Neuron (in vitro differentiated cells): Measurements from ENCODE around the gene SCNN1G.

ENCODE experiments used
- H2AFZ ChIP-seq: one replicate; pipeline ENCODE4 v1.6.1; 2013; ENCODE audit warnings: low read depth, mild to moderate bottlenecking, inconsistent platforms, low read length, moderate library complexity
- H3K27me3 ChIP-seq: one replicate; pipeline ENCODE4 v1.6.1; 2013; ENCODE audit warnings: low read length; ENCODE audit not compliant: insufficient read depth
- H3K36me3 ChIP-seq: one replicate; pipeline ENCODE4 v1.6.1; 2013; ENCODE audit warnings: low read length; ENCODE audit not compliant: insufficient read depth
- H3K4me1 ChIP-seq: one replicate; pipeline ENCODE4 v1.6.1; 2013; ENCODE audit warnings: low read length; ENCODE audit not compliant: insufficient read depth
- H3K4me3 ChIP-seq: 2 replicates; pipeline ENCODE4 v1.5.1; 2013; ENCODE audit warnings: mild to moderate bottlenecking, low read length, moderate library complexity
- H3K9me3 ChIP-seq: one replicate; pipeline ENCODE4 v1.6.1; 2013; ENCODE audit warnings: low read length

Gene SCNN1G

DNA sequence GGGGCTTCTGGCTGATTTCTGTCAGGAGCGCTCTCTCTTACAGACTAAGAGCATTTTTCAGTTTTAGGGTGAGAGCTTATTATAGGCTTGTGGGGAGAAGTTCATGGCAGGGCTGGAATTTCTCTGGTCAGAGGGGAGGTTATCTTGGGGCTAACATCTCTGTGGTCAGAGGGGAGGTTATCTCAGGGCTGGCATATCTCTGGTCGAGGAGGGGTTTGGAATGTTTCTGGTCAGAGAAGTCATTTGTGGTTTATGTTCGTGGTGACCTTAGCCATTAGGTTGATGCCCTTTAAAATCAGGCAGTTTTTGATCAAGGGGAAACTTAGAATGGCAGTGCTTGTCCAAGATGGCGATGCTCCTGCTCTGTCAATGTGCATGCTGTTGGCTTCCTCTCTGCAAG lies 22.5 kb upstream of the SCNN1G start:
- Histone ChIP-seq H2AFZ (no peak overlapping the region), H3K9me3 (peaks cover 3% of the 10 kb centered on the region), H3K36me3 (no peaks in the 10 kb centered on the region), H3K4me1 (no peaks in the 10 kb centered on the region), H3K27me3 (peaks cover 14% of the 10 kb centered on the region), H3K4me3 (no peak overlapping the region)

DNA sequence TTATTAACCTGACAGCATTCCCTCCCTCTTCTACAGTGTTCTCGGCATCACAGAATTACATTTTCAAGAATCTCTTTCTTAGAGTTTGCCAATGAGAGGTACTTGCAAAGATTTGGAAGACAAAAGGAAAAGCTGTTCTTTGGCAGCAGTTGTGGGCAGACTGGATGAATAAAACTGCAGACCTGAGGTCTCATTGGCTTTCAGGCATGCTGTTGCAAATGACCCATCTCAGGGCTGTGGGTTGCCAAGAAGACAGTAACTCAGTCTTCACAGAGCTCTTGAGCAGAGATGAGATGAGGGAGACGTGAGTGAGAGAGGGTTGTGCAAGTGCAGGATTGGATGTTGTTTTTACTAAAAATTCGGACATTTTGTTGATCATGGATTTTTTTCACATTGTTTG lies 22.0 kb upstream of the SCNN1G start:
- Histone ChIP-seq H2AFZ (no peak overlapping the region), H3K4me1 (no peaks in the 10 kb centered on the region), H3K36me3 (no peaks in the 10 kb centered on the region), H3K4me3 (no peak overlapping the region), H3K9me3 (peaks cover 3% of the 10 kb centered on the region), H3K27me3 (peaks cover 14% of the 10 kb centered on the region)

DNA sequence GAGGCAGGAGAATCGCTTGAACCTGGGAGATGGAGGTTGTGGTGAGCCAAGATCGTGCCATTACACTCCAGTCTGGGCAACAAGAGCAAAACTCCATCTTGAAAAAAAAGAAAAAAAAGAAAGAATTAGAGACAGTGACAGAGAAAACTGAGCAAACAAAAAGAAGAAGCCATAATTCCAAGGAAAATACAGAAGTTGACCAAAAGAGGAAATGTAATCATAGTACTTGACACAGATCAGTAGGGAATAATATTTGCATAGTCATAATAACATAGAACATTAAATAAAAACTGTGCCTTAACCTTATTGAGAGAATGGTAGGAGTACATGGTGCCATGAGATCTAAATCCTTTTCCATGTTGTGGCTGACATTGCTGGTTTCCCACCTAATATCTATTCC lies 18.6 kb upstream of the SCNN1G start:
- peaks cover 3% of the 10 kb centered on the region for H3K9me3 ChIP-seq
- H2AFZ ChIP-seq, result no peak overlapping the region
- no peak overlapping the region for H3K4me3 ChIP-seq
- H3K4me1 ChIP-seq, result no peaks in the 10 kb centered on the region
- peaks cover 3% of the 10 kb centered on the region for H3K27me3 ChIP-seq
- H3K36me3 ChIP-seq, result no peaks in the 10 kb centered on the region

DNA sequence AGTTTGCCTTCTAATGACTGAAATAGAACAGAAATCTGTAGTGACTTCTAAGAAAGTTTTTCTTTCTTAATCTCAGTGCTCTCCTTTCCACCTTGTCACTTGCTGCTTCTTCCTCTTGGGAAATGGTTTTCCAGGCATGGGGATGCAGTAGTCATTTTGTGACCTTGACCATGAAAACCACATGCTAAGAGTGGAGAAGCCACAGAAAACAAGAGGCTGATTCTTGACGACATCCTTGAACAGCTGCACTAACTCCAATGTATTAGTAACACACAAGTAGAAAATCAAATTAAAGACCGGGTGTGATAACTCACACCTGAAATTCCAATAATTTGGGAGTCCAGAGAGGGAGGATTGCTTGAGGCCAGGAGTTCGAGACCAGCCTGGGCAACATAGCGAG lies 17.8 kb upstream of the SCNN1G start:
- no peak overlapping the region for H2AFZ ChIP-seq
- no peaks in the 10 kb centered on the region for H3K36me3 ChIP-seq

DNA sequence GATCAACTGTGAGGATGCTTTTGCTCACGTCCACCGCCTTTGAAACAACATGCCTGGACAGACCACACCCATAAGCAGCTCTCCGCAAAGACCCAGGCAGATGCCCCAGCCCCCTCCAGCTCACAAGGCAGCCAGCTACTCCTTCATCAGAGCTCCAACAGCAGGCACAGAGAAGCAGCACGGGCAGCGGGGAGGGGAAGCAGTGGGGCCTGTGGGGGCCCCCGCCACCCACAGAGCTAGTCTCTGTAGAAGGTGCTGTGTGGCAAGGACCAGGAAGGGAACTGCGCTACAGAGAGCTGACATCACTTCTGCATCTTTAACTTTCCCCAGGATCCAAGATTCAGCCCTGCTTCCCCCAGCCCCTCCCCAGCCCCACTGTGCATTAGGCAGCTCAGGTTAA lies 10.0 kb upstream of the SCNN1G start:
- Histone ChIP-seq H3K27me3 (peaks cover 4% of the 10 kb centered on the region), H2AFZ (no peak overlapping the region), H3K4me1 (no peaks in the 10 kb centered on the region), H3K36me3 (no peaks in the 10 kb centered on the region), H3K4me3 (no peak overlapping the region), H3K9me3 (no peaks in the 10 kb centered on the region)

More for the DNA sequence above, 17.8 kb upstream of the SCNN1G start:
- Histone ChIP-seq H3K9me3 (no peaks in the 10 kb centered on the region), H3K27me3 (no peaks in the 10 kb centered on the region), H3K4me1 (no peaks in the 10 kb centered on the region), H3K4me3 (no peak overlapping the region)

DNA sequence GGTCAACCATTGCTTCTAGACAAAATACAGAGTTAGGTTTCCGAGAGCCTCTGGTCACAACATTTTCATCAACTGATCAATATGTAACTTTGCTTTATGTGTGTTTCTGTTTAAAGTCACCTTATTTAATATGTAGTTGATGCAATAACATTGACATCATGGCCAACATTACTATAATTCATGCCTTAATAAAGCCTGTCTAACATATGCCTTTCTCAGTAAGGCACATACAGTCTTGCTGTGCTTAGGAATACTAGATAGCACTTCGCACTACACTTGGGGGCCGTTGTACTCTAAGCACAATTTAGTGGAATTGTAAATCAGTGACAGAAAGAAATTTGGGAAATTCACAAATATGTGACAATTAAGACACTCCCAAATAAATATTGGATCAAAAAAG lies 9.6 kb upstream of the SCNN1G start:
- Histone ChIP-seq H2AFZ (no peak overlapping the region), H3K27me3 (peaks cover 4% of the 10 kb centered on the region), H3K9me3 (no peaks in the 10 kb centered on the region), H3K4me1 (no peaks in the 10 kb centered on the region), H3K4me3 (no peak overlapping the region), H3K36me3 (no peaks in the 10 kb centered on the region)

DNA sequence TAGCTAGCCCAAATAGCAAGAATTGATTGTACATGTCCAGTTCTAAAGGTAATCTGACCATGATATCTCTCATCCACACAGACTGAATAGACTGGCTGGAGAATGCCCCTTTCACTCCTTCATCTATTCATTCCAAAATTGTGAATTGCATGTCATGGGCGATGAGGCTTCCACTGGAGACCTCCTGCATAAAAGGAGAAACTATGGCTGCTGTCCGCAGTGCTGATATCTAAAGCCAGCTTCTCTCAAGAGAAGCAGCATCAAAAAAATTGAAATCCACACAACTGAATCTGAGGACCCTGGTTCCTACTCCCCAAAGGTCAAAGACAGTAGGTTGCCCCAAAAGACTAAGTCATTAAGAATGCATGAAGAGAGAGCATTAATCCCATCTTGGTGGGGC lies 7.9 kb upstream of the SCNN1G start:
- H3K36me3 ChIP-seq, result no peaks in the 10 kb centered on the region
- H2AFZ ChIP-seq, result no peak overlapping the region
- no peaks in the 10 kb centered on the region for H3K4me1 ChIP-seq
- no peak overlapping the region for H3K4me3 ChIP-seq
- no peaks in the 10 kb centered on the region for H3K9me3 ChIP-seq
- H3K27me3 ChIP-seq, result peaks cover 4% of the 10 kb centered on the region

DNA sequence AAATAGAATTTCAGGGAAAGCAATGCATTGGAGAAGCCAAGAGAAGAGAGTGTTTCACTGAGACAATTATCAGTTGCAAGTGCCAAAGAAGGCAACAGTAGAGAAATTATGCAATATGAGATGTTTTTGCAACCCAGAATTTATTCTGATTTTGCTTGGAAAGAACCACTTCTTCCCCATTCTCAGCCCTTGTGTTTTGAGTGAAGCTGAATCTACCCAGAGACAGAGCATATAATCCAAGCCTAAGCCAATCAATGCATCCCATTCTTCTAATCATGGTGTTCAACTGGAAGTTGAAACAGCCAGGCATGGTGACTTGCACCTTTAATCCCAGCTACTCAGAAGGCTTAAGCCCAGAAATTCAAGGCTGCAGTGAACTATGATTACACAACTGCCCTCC lies 6.9 kb upstream of the SCNN1G start:
- no peak overlapping the region for H3K4me3 ChIP-seq
- no peaks in the 10 kb centered on the region for H3K9me3 ChIP-seq
- H3K27me3 ChIP-seq, result peaks cover 4% of the 10 kb centered on the region
- no peak overlapping the region for H2AFZ ChIP-seq
- H3K4me1 ChIP-seq, result no peaks in the 10 kb centered on the region
- no peaks in the 10 kb centered on the region for H3K36me3 ChIP-seq

DNA sequence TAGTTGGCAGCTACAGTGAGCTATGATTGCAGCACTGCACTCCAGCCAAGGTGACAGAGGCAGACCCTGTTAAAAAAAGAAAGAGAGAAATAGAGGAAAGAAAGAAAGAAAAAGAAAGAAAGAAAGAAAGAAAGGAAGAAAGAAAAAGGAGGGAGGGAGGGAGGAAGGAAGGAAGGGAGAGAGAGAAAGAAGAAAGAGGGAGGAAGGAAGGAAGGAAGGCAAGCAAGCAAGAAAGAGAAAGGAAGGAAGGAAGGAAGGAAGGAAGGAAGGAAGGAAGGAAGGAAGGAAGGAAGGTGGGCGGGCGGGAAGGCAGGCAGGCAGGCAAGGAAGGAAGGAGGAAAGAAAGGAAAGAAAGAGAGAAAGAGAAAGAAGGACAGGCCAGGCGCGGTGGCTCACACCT lies 1.0 kb upstream of the SCNN1G start:
- Histone ChIP-seq H3K36me3 (no peaks in the 10 kb centered on the region), H3K9me3 (no peaks in the 10 kb centered on the region), H3K4me1 (peaks cover 2% of the 10 kb centered on the region), H3K27me3 (peaks cover 46% of the 10 kb centered on the region), H2AFZ (no peak overlapping the region), H3K4me3 (no peak overlapping the region)

DNA sequence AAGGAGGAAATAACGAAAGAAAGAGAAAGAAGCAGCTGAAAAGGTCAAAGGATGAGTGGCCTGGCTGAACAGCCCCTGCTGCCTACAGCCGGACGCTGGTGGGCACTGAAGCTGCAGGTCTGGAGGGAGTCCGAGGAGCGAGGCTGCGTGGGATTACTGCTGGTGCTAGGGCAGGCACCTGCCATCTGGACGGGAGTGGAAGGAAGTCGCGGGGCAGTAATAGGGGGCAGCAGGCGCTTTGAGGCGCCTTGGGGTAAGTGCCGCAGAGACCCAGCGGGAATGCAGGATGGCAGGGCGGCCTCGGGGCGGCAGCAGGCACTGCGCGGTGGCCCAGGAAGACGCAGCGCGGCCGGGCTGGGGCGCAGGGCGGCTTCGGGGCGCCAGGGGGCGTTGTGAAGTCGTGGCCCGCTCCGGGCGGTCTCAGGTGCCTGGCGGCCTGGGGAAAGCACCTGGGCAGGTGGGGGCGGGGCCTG lies 303 bp upstream of the SCNN1G start:
- H3K27me3 ChIP-seq, result peaks cover 46% of the 10 kb centered on the region
- no peak overlapping the region for H3K4me3 ChIP-seq

DNA sequence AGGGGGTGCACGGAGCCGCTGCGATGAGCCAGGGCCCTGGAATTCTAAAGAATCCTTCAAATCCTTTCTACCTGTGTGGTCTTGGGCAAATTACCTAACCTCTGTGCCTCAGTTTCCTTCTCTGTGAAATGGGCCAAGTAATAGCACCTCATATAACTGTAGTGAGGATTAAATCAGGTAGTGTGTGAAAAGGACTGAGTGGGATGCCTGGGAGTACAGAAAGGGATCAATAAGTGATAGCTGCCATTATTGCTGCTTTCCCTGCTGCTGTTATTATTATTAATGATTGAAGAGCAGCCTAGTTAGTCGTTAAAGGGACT lies 958 bp downstream of the SCNN1G start:
- Histone ChIP-seq H2AFZ (no peak overlapping the region), H3K36me3 (no peaks in the 10 kb centered on the region), H3K4me3 (no peak overlapping the region), H3K9me3 (no peaks in the 10 kb centered on the region), H3K27me3 (peaks cover 48% of the 10 kb centered on the region), H3K4me1 (peaks cover 2% of the 10 kb centered on the region)

More for the DNA sequence above, 303 bp upstream of the SCNN1G start:
- Histone ChIP-seq H3K4me1 (peaks cover 2% of the 10 kb centered on the region), H2AFZ (no peak overlapping the region), H3K36me3 (no peaks in the 10 kb centered on the region), H3K9me3 (no peaks in the 10 kb centered on the region)

DNA sequence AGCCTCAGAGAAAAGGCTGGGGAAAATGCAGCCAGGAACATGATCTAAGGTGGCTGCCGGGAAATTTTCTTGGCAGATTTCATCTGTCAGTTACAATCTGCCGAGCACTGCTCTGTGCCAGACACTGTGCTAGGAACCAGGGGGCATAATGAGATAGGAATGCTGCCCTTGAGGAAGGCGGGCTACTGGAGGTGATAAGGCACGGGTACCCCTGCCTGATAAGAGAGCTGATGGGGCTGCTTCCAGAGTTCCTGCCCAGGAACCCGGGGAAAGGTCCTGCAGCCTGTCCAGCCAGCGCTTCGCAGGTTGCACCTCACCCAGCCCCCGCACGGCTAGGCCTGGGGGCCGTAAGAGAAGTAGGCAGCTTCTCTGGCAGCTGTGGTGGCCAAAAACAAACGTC lies 3.1 kb downstream of the SCNN1G start:
- H3K4me3 ChIP-seq, result no peak overlapping the region
- H3K9me3 ChIP-seq, result no peaks in the 10 kb centered on the region
- peaks cover 2% of the 10 kb centered on the region for H3K4me1 ChIP-seq
- H2AFZ ChIP-seq, result no peak overlapping the region
- peaks cover 57% of the 10 kb centered on the region for H3K27me3 ChIP-seq
- no peaks in the 10 kb centered on the region for H3K36me3 ChIP-seq

DNA sequence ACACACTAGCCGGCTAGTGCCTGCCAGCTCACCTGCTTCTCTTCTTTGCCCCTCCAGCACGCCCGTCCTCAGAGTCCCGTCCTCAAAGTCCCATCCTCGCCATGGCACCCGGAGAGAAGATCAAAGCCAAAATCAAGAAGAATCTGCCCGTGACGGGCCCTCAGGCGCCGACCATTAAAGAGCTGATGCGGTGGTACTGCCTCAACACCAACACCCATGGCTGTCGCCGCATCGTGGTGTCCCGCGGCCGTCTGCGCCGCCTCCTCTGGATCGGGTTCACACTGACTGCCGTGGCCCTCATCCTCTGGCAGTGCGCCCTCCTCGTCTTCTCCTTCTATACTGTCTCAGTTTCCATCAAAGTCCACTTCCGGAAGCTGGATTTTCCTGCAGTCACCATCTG lies 3.6 kb downstream of the SCNN1G start:
- peaks cover 53% of the 10 kb centered on the region for H3K27me3 ChIP-seq
- H2AFZ ChIP-seq, result no peak overlapping the region
- H3K4me1 ChIP-seq, result peaks cover 2% of the 10 kb centered on the region

DNA sequence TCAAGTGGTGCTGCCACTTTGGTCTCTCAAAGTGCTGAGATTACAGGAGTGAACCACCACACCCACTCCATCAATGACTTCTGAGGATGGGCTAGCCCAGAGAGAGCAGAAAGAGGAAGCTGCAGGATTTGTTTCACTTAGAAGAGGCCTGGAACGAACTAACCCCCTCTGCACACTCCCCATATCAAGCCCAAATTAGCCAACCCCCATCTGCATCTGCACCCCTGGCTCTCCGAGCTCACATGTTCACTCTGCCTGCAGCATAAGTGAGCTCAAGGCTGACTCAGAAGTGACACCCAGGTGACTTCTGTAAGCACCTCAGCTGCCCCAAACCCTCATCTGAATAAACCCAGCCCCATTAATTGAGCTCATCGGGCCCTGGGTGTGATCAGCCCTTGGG lies 4.8 kb downstream of the SCNN1G start:
- Histone ChIP-seq H3K4me3 (no peak overlapping the region), H3K9me3 (no peaks in the 10 kb centered on the region), H3K27me3 (peaks cover 50% of the 10 kb centered on the region), H3K4me1 (peaks cover 2% of the 10 kb centered on the region), H2AFZ (no peak overlapping the region), H3K36me3 (no peaks in the 10 kb centered on the region)

More for the DNA sequence above, 3.6 kb downstream of the SCNN1G start:
- Histone ChIP-seq H3K36me3 (no peaks in the 10 kb centered on the region), H3K4me3 (no peak overlapping the region), H3K9me3 (no peaks in the 10 kb centered on the region)
